Activated CD8-positive, alpha-beta memory T cell treated with anti-CD3 and anti-CD28 coated beads, Interleukin-2, amount 10 ng/mL, durations not matched to agents 7 days and 5 days (primary cell): ENCODE results near the gene TRMU. TPM values are rescaled to one million over a fixed set of nuclear protein-coding genes. Genes with fewer than 3 reads are reported as not detected.

Experiments used
- ATAC-seq: fragments of 150-1000 bp; cut with Tn5 transposase; one replicate; pipeline ENCODE4 v1.10.0; 2021; ENCODE audit warnings: moderate library complexity
- CTCF ChIA-PET: fragments of 350-600 bp; sonication (Branson Sonifier 250); formaldehyde crosslinking; loops from one replicate; lab custom pipeline; 2021; ENCODE audit warnings: antibody characterized with exemption; lab: Charles Lee
- DNase-seq: peaks from one replicate; pipeline ENCODE4 v3.0.0-alpha.2; 2020
- H3K27ac Mint-ChIP-seq: one replicate; pipeline ENCODE4 v1.8.0; 2021; ENCODE audit warnings: mild to moderate bottlenecking, mixed read lengths
- H3K27me3 Mint-ChIP-seq: one replicate; pipeline ENCODE4 v1.8.0; 2021; ENCODE audit warnings: mixed read lengths
- H3K36me3 Mint-ChIP-seq: one replicate; pipeline ENCODE4 v1.8.0; 2021; ENCODE audit warnings: mild to moderate bottlenecking, mixed read lengths
- H3K4me1 Mint-ChIP-seq: one replicate; pipeline ENCODE4 v1.8.0; 2021; ENCODE audit warnings: mixed read lengths
- H3K4me3 Mint-ChIP-seq: one replicate; pipeline ENCODE4 v1.8.0; 2021; ENCODE audit warnings: mild to moderate bottlenecking, moderate library complexity, mixed read lengths
- H3K9me3 Mint-ChIP-seq: one replicate; pipeline ENCODE4 v1.8.0; 2022; ENCODE audit warnings: low read depth, mixed read lengths
- total RNA-seq, 2 experiments: library from RNA; stranded (reverse); gene quantifications; one replicate each; pipeline ENCODE4 v1.2.3, GENCODE V29; 2021

The TRMU gene, protein sequence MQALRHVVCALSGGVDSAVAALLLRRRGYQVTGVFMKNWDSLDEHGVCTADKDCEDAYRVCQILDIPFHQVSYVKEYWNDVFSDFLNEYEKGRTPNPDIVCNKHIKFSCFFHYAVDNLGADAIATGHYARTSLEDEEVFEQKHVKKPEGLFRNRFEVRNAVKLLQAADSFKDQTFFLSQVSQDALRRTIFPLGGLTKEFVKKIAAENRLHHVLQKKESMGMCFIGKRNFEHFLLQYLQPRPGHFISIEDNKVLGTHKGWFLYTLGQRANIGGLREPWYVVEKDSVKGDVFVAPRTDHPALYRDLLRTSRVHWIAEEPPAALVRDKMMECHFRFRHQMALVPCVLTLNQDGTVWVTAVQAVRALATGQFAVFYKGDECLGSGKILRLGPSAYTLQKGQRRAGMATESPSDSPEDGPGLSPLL
- total RNA-seq, result 10 to 100 TPM; 86.7 to 89.1 TPM

DNA sequence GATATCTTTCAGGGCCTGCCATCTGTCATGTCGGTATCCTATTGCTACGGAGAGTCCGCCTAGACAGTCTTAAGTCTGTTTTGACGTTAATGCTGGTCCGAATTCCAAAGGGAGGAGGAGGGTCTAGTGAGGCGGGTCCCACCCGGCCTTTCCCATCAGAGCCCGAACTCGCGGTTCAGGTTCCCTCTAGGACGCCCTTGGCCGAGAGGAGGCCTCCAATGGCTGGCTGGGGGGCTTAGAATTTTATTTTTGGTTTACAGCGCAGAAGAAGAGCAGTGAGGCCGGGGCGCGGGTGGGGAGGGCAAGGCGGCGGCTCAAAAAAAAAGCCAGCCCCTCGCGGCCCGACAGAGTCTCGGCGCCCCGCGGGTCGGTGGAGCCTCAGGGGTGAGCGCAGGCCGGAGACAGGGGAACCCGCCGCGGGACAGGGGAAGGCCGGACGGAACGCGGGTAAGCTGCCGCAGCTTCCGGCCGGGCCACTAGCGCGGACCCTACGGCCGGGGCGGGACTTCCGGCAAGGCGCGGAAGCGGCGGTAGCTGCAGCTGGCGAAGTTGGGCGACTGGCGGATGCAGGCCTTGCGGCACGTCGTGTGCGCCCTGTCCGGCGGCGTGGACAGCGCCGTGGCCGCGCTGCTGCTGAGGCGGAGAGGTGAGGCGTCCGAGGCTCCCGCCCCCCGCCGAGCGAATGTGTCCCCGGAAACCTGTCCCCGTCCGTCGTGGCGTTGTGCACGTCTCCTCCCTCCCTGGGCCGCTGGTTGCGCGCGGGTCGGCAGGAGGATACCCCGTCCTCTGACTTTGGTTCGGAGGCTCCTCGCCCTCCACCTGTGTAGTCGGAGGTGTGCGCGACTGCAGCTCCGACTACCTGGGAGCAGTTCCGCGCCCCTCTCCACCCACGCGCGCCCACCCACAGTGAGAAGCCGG lies at the start of gene TRMU:
Gene TRMU (plus strand): TSS at position 514 of the 918 bp plus-strand sequence. CDS start 51 bp downstream, at position 565.
- ATAC-seq (peak; percentile 93), DNase-seq (peak; percentile 83)
- peaks cover 40% of the 10 kb centered on the region for H3K36me3 Mint-ChIP-seq
- H3K4me1 Mint-ChIP-seq, result peaks cover 26% of the 10 kb centered on the region
- peak within 1 kb of the TSS; percentile 96 for H3K4me3 Mint-ChIP-seq
- no peaks in the 10 kb centered on the region for H3K27me3 Mint-ChIP-seq
- CTCF ChIA-PET, result interaction anchor here (0.7 to 3.1 kb wide), 7 partner anchors 14 to 329 kb away, joined by 3 to 12 read pairs (median 4); partner anchors contain the start of gene CDPF1
- no peaks in the 10 kb centered on the region for H3K9me3 Mint-ChIP-seq
- peak within 1 kb of the TSS; percentile 87 for H3K27ac Mint-ChIP-seq

DNA sequence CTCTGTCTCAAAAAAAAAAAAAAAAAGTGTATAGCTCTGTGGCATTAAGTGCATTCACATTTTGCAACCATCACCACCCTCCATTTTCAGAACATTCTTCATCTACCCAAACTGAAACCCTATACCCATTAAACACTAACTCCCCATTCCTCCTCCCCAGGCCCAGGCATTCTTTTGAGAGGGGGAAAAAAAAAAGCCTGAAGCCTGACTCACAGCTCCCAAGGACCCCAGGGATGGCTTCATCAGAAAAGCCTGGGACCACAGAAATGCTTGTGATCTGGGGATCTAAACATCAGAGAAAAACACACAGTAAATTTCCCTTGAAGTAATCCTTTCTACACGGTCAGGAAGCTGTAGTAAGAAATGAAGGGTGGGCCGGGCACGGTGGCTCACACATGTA lies 49.5 kb upstream of the TRMU start:
- DNase-seq (no peak), ATAC-seq (no peak)
- H3K4me3 Mint-ChIP-seq, result peak overlapping the region; percentile 9
- no peaks in the 10 kb centered on the region for H3K27me3 Mint-ChIP-seq
- H3K36me3 Mint-ChIP-seq, result peaks cover 51% of the 10 kb centered on the region
- CTCF ChIA-PET, result interaction anchor here (1.9 kb wide), 1 partner anchor 10 kb away, joined by 7 read pairs; the partner anchor contains the start of gene GTSE1
- peak overlapping the region; percentile 72 for H3K27ac Mint-ChIP-seq
- no peaks in the 10 kb centered on the region for H3K9me3 Mint-ChIP-seq
- peaks cover 44% of the 10 kb centered on the region for H3K4me1 Mint-ChIP-seq

GRCh38 chr22:46286941-46287872 lies 48.3 kb upstream of the TRMU start:
- peaks cover 52% of the 10 kb centered on the region for H3K36me3 Mint-ChIP-seq
- H3K27me3 Mint-ChIP-seq, result no peaks in the 10 kb centered on the region
- peaks cover 40% of the 10 kb centered on the region for H3K4me1 Mint-ChIP-seq
- CTCF ChIA-PET, result interaction anchor here (0.8 to 1.8 kb wide), 3 partner anchors 10 to 165 kb away, joined by 3 to 6 read pairs (median 4); partner anchors contain the start of genes GTSE1 and TTC38
- DNase-seq, result no peak
- H3K4me3 Mint-ChIP-seq, result peak overlapping the region; percentile 83
- ATAC-seq, result peak; percentile 7
- peaks cover under 1% of the 10 kb centered on the region for H3K9me3 Mint-ChIP-seq
- peak overlapping the region; percentile 96 for H3K27ac Mint-ChIP-seq

- Mint-ChIP-seq H3K27me3 (no peaks in the 10 kb centered on the region), H3K4me3 (peak overlapping the region; percentile 83), H3K4me1 (peaks cover 48% of the 10 kb centered on the region), H3K9me3 (peaks cover 2% of the 10 kb centered on the region), H3K36me3 (peaks cover 57% of the 10 kb centered on the region), H3K27ac (peak overlapping the region; percentile 96)
- DNase-seq (peak; percentile 91), ATAC-seq (peak; percentile 88)
- CTCF ChIA-PET, result interaction anchor here (0.9 to 1.8 kb wide), 4 partner anchors 9 to 282 kb away, joined by 3 to 6 read pairs (median 4); partner anchors contain the start of gene GTSE1
Observed at GRCh38 chr22:46287873-46288751, 47.4 kb upstream of the TRMU start.

DNA sequence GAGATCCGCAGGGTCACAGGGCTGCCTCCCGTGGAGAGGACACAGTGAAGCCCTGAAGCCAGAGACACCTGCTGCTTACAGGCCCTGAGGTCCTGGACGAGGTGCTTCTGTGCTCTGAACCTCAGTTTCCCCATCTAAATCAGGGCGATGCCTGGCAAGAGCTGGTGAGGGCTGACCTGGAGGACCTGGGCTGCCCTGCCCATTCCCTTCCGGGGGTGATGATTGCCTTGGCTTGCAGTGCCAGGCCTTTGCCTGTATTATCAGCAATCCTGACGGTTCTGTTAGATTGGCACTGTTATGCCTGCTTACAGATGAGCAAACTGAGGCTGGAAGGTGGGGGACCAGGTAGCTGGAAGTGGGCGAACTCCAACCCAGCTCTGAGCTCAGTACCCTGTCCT lies 46.7 kb upstream of the TRMU start:
- Mint-ChIP-seq H3K27ac (peak overlapping the region; percentile 96), H3K4me3 (peak overlapping the region; percentile 83), H3K4me1 (peaks cover 55% of the 10 kb centered on the region), H3K36me3 (peaks cover 58% of the 10 kb centered on the region), H3K9me3 (peaks cover 2% of the 10 kb centered on the region), H3K27me3 (no peaks in the 10 kb centered on the region)
- no peak for DNase-seq
- no peak for ATAC-seq
- CTCF ChIA-PET, result interaction anchor here (0.9 to 1.8 kb wide), 3 partner anchors 12 to 283 kb away, joined by 3 to 6 read pairs (median 3); no protein-coding TSS in a partner anchor

DNA sequence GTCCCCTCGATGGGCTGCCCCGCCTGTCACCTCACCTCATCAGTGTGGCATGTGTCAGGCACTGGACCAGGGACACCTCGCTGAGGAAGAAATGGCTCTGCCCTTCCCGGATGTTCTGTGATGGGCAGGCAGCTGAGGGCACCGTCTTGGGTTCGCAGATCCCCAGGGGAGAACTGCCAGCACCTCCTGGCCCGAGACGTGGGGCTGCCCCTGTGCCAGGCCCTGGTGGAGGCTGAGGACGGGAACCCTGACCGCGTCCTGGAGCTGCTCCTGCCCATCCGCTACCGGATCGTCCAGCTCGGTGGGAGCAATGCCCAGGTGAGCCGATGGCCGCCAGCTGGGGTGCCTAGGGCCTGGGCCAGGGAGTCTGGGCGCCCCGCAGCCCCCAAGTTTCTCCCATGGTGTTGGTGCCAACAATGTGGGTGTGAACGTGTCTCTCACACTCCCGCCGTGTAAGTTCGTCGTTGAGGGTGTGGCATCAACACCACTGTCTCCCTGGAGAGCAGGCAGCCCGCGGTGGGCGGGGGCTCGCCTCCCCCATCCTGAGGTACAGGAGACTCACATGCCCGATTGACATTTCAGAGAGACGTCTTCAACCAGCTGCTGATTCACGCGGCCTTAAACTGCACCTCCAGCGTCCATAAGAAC lies 46.1 kb upstream of the TRMU start:
- H3K27me3 Mint-ChIP-seq, result no peaks in the 10 kb centered on the region
- peaks cover 2% of the 10 kb centered on the region for H3K9me3 Mint-ChIP-seq
- no peak for ATAC-seq
- CTCF ChIA-PET, result interaction anchor here (0.9 to 1.2 kb wide), 3 partner anchors 13 to 283 kb away, joined by 3 read pairs; partner anchors contain the start of gene TTC38
- peaks cover 56% of the 10 kb centered on the region for H3K4me1 Mint-ChIP-seq
- no peak overlapping the region for H3K4me3 Mint-ChIP-seq
- no peak for DNase-seq
- H3K36me3 Mint-ChIP-seq, result peaks cover 53% of the 10 kb centered on the region
- peak overlapping the region; percentile 54 for H3K27ac Mint-ChIP-seq

DNA sequence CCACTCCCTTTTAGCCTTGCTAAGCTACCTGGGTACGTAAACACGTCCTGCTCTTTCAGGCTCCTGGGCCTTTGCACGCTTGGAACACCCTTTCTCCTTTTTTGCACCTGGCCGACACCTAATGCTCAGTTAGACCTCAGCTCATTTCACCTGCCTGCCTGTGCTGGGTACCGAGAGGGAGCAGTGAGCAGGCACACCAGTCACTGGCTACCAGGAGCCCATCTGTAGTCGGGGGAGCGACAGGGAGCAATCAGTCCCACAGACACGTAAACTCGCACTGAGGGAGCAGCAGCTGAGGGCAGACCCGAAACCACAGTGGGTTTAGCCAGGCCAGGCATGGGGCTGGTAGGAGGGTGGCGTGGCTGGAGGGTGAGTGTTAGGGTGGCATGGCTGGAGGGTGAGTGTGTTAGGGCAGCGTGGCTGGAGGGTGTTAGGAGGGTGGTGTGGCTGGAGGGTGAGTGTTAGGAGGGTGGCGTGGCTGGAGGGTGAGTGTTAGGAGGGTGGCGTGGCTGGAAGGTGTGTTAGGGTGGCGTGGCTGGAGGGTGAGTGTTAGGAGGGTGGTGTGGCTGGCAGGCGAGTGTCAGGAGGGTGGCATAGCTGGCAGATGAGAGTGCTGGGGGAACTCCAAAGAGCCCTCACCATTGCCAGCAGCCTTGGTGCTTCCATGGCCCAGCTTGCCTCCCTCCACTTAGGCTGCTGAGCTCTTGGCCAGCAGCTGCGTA lies 45.2 kb upstream of the TRMU start:
- Mint-ChIP-seq H3K4me3 (no peak overlapping the region), H3K27me3 (no peaks in the 10 kb centered on the region), H3K9me3 (peaks cover 2% of the 10 kb centered on the region), H3K36me3 (peaks cover 49% of the 10 kb centered on the region), H3K4me1 (peaks cover 62% of the 10 kb centered on the region), H3K27ac (peak overlapping the region; percentile 47)
- CTCF ChIA-PET, result interaction anchor here (1.1 kb wide), 1 partner anchor 22 kb away, joined by 3 read pairs; the partner anchor contains the start of gene TTC38
- ATAC-seq (no peak), DNase-seq (no peak)

DNA sequence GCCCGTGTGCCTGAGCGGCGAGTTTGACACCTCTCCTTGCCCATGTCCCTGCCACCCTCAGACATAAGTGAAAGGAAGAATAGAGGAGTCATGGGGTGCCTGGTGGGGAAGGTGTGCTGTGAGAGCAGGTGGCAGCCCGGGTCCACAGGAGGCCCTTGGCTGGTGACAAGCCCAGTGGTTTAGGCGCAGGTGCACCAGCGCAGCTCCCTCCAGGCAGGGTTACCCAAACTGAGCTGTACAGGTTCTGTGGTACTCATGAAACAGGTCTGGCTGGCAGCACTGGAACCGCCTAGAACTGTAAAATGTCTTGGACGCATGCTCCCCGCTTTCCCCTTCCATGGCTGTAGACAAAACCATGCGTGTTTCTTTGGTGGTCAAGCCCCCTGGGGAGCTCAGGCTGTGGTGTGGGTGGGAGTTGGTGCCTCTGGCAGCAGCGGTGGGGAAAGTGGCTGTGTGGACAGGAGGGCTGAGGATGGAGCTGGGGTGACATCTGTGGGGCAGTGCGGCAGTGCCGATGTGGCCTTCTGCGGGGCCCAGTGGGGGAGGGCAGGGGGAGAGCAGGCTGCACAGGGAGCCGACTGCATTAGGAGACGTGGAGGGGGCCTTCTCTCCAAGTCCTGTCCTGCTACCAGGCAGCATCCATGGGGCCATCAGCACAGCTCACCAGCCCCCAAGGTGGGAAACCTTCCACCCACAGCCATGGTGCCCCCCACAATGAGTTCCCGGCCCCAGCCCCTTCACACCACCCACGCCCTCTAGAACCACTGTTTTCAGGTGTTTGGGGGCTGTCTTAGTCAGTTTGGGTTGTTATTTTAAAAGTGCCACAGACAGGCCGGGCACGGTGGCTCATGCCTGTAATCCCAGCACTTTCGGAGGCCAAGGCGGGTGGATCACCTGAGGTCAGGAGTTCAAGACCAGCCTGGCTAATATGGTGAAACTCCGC lies 44.4 kb upstream of the TRMU start:
- Mint-ChIP-seq H3K4me1 (peaks cover 70% of the 10 kb centered on the region), H3K36me3 (peaks cover 40% of the 10 kb centered on the region), H3K27ac (peak overlapping the region; percentile 57), H3K4me3 (no peak overlapping the region), H3K27me3 (no peaks in the 10 kb centered on the region), H3K9me3 (peaks cover 2% of the 10 kb centered on the region)
- ATAC-seq, result no peak
- CTCF ChIA-PET, result no interaction called here
- no peak for DNase-seq

DNA sequence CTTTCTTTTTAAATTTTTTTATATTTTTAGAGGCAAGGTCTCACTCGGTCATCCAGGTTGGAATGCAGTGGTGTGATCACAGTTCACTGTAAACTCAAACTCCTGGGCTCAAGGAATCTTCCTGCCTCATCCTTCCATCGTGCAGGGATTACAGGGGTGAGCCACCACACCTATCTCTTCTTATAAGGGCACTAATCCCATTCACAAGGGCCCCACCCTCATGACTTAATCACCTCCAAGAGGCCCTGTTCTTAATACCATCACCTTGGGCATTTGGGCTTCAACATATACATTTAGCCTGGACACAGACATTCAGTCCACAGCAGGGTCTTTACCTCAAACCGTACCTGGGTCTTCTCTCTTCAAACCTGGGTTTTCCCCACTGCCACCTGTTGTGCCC lies 43.3 kb upstream of the TRMU start:
- peaks cover 2% of the 10 kb centered on the region for H3K9me3 Mint-ChIP-seq
- CTCF ChIA-PET, result no interaction called here
- peaks cover 37% of the 10 kb centered on the region for H3K36me3 Mint-ChIP-seq
- H3K27ac Mint-ChIP-seq, result no peak overlapping the region
- ATAC-seq (no peak), DNase-seq (no peak)
- peaks cover 69% of the 10 kb centered on the region for H3K4me1 Mint-ChIP-seq
- H3K4me3 Mint-ChIP-seq, result no peak overlapping the region
- H3K27me3 Mint-ChIP-seq, result no peaks in the 10 kb centered on the region

- Mint-ChIP-seq H3K4me1 (peaks cover 69% of the 10 kb centered on the region), H3K9me3 (peaks cover 2% of the 10 kb centered on the region), H3K27me3 (no peaks in the 10 kb centered on the region), H3K4me3 (no peak overlapping the region), H3K36me3 (peaks cover 36% of the 10 kb centered on the region), H3K27ac (peak overlapping the region; percentile 66)
- CTCF ChIA-PET, result no interaction called here
- no peak for DNase-seq
- ATAC-seq, result no peak
Observed at GRCh38 chr22:46292732-46293131, 42.8 kb upstream of the TRMU start.
